IMR-90 (cell line): ENCODE results near the gene E4F1. TPM values are rescaled to one million over a fixed set of nuclear protein-coding genes. Genes with fewer than 3 reads are reported as not detected.
A peak's percentile ranks its signal among the peaks of the same experiment; 100 is the strongest.

Source experiments
- ATAC-seq: fragments of 200-7000 bp; cut with Tn5 transposase; 2 replicates; pipeline ENCODE4 v1.9.1; 2020; ENCODE audit warnings: low read depth, mild to moderate bottlenecking, moderate library complexity
- BruUV-seq: library from RNA; stranded (reverse); fragments of 400-500 nt; replicated peaks from 2 replicates; lab custom pipeline; 2021; lab: Mats Ljungman, UMichigan
- CTCF ChIA-PET: fragments of 300-600 bp; formaldehyde crosslinking; extraction: SDS; loops from one replicate; lab custom pipeline; 2021; ENCODE audit warnings: antibody characterized with exemption; lab: Yijun Ruan, JAX
- POLR2A ChIA-PET: fragments of 300-600 bp; sonication (Branson Sonifier 250); formaldehyde crosslinking; loops from one replicate; lab custom pipeline; 2022; ENCODE audit warnings: antibody characterized with exemption; ENCODE audit not compliant: unreplicated experiment; lab: Charles Lee
- DNase-seq: peaks from one replicate; pipeline ENCODE4 v3.0.0; 2013
- H2AFZ ChIP-seq: replicated peaks from 2 replicates; pipeline ENCODE3; 2013; ENCODE audit warnings: low read length, mild to moderate bottlenecking; ENCODE audit not compliant: poor library complexity
- H2AK5ac ChIP-seq: 2 replicates; pipeline ENCODE4 v1.6.1; 2013; ENCODE audit warnings: low read depth, low read length, inconsistent platforms
- H2AK9ac ChIP-seq: replicated peaks from 2 replicates; pipeline ENCODE3; 2013; ENCODE audit warnings: mild to moderate bottlenecking, low read depth, low read length, moderate library complexity; ENCODE audit not compliant: poor library complexity
- H2BK120ac ChIP-seq: 2 replicates; pipeline ENCODE4 v1.6.1; 2013; ENCODE audit warnings: low read depth, low read length, inconsistent platforms
- H2BK15ac ChIP-seq: 3 replicates; pipeline ENCODE4 v1.6.1; 2013; ENCODE audit warnings: low read depth, low read length, inconsistent platforms
- H2BK20ac ChIP-seq: 2 replicates; pipeline ENCODE4 v1.6.1; 2013; ENCODE audit warnings: low read depth, mild to moderate bottlenecking, inconsistent platforms, low read length, moderate library complexity
- H2BK5ac ChIP-seq: 2 replicates; pipeline ENCODE4 v1.6.1; 2013; ENCODE audit warnings: mild to moderate bottlenecking, low read depth, low read length, inconsistent platforms; ENCODE audit not compliant: poor library complexity, severe bottlenecking
- H3K14ac ChIP-seq: replicated peaks from 2 replicates; pipeline ENCODE4 v1.6.1; 2013; ENCODE audit warnings: low read depth, low read length, inconsistent platforms
- H3K18ac ChIP-seq: 2 replicates; pipeline ENCODE4 v1.6.1; 2013; ENCODE audit warnings: low read depth, low read length, control low read depth
- H3K23ac ChIP-seq: 2 replicates; pipeline ENCODE4 v1.6.1; 2013; ENCODE audit warnings: low read depth, low read length, inconsistent platforms
- H3K27ac ChIP-seq: 2 replicates; pipeline ENCODE4 v1.5.1; 2013; ENCODE audit warnings: mild to moderate bottlenecking, control low read depth, low read length; ENCODE audit not compliant: insufficient read depth
- H3K27me3 ChIP-seq: 2 replicates; pipeline ENCODE4 v1.6.1; 2013; ENCODE audit warnings: low read length; ENCODE audit not compliant: control insufficient read depth, insufficient read depth
- H3K36me3 ChIP-seq: 2 replicates; pipeline ENCODE4 v1.6.1; 2013; ENCODE audit warnings: low read length, mixed read lengths; ENCODE audit not compliant: control insufficient read depth, insufficient read depth
- H3K4ac ChIP-seq: 2 replicates; pipeline ENCODE4 v1.6.1; 2013; ENCODE audit warnings: low read depth, low read length, inconsistent platforms
- H3K4me1 ChIP-seq: 2 replicates; pipeline ENCODE4 v1.6.1; 2013; ENCODE audit warnings: low read length, mixed read lengths; ENCODE audit not compliant: control insufficient read depth, insufficient read depth
- H3K4me2 ChIP-seq: 2 replicates; pipeline ENCODE4 v1.6.1; 2013; ENCODE audit warnings: low read depth, mild to moderate bottlenecking, control low read depth, low read length, moderate library complexity
- H3K4me3 ChIP-seq: 2 replicates; pipeline ENCODE4 v1.5.1; 2013; ENCODE audit warnings: low read depth, mild to moderate bottlenecking, control low read depth, low read length, moderate library complexity; ENCODE audit not compliant: insufficient read depth
- H3K56ac ChIP-seq: 2 replicates; pipeline ENCODE4 v1.6.1; 2013; ENCODE audit warnings: low read length, inconsistent platforms; ENCODE audit not compliant: insufficient read depth; ENCODE audit errors: extremely low read depth
- H3K79me1 ChIP-seq, 2 experiments: 2 replicates each; pipeline ENCODE4 v1.6.1; 2013; ENCODE audit warnings: low read length in 2 of 2, inconsistent platforms in 1 of 2, low read depth in 1 of 2
- H3K9ac ChIP-seq: 2 replicates; pipeline ENCODE4 v1.6.1; 2013; ENCODE audit warnings: low read depth, low read length, control low read depth
- H3K9me1 ChIP-seq: 2 replicates; pipeline ENCODE4 v1.6.1; 2013; ENCODE audit warnings: low read length, inconsistent platforms; ENCODE audit not compliant: insufficient read depth
- H3K9me3 ChIP-seq: 2 replicates; pipeline ENCODE4 v1.6.1; 2013; ENCODE audit warnings: low read length; ENCODE audit not compliant: control insufficient read depth, insufficient read depth
- H4K20me1 ChIP-seq: 2 replicates; pipeline ENCODE4 v1.6.1; 2013; ENCODE audit warnings: low read length, inconsistent platforms; ENCODE audit not compliant: insufficient read depth
- H4K5ac ChIP-seq: 2 replicates; pipeline ENCODE4 v1.6.1; 2013; ENCODE audit warnings: mild to moderate bottlenecking, low read depth, low read length, control low read depth
- H4K8ac ChIP-seq, 2 experiments: 2 replicates each; pipeline ENCODE4 v1.6.1; 2013; ENCODE audit warnings: low read depth in 2 of 2, low read length in 2 of 2, control low read depth in 1 of 2, inconsistent platforms in 1 of 2
- H4K91ac ChIP-seq: 2 replicates; pipeline ENCODE4 v1.6.1; 2013; ENCODE audit warnings: low read depth, low read length, inconsistent platforms; ENCODE audit not compliant: insufficient read depth
- CEBPB ChIP-seq: IDR thresholded peaks from 2 replicates; pipeline ENCODE4 v1.6.1; 2012; ENCODE audit warnings: low read depth, low read length, improper control_type of control experiment
- CHD1 ChIP-seq: IDR thresholded peaks from 2 replicates; pipeline ENCODE4 v1.6.1; 2012; ENCODE audit warnings: low read depth, low read length, improper control_type of control experiment
- MAZ ChIP-seq: IDR thresholded peaks from 2 replicates; pipeline ENCODE4 v1.6.1; 2012; ENCODE audit warnings: low read depth, mild to moderate bottlenecking, low read length, improper control_type of control experiment, moderate library complexity, borderline replicate concordance
- RAD21 ChIP-seq: IDR thresholded peaks from 2 replicates; pipeline ENCODE4 v1.6.1; 2012; ENCODE audit warnings: low read length, improper control_type of control experiment
- RFX5 ChIP-seq: IDR thresholded peaks from 2 replicates; pipeline ENCODE4 v1.8.0; 2012; ENCODE audit warnings: low read depth, mild to moderate bottlenecking, low read length, moderate library complexity
- WGBS, 2 experiments: methylation state at CpG; one replicate each; pipeline versions ENCODE4 v1.1.5 to v1.1.7; 2013; ENCODE audit warnings: missing lambda C conversion rate in 2 of 2; ENCODE audit not compliant: insufficient read length in 1 of 2; ENCODE audit errors: extremely low coverage in 2 of 2; 5-methylcytosine and 5-hydroxymethylcytosine counted together
- dilution Hi-C: fragments of 300-500 bp; cut with HindIII; formaldehyde crosslinking; loops from one replicate; pipeline ENCODE4 v1.14.3; 2018; ENCODE audit warnings: low sequenced_read_pairs; ENCODE audit not compliant: unreplicated experiment
- in situ Hi-C: fragments of 300-500 bp; cut with MboI; formaldehyde crosslinking; loops from 3 replicates; pipeline ENCODE4 v1.14.3; 2019; ENCODE audit warnings: low sequenced_read_pairs, inconsistent platforms, mixed read lengths
- intact Hi-C: fragments of 100-400 bp; cut with micrococcal nuclease; formaldehyde crosslinking; loops from 2 replicates; pipeline ENCODE4 v1.10.0; 2022
- polyA plus RNA-seq, 3 experiments: library from polyadenylated mRNA; depleted of rRNA; stranded (reverse); fragments of >200 nt; gene quantifications; 2 replicates each; pipeline ENCODE4 v1.2.3, GENCODE V29; 2012; ENCODE audit warnings: low replicate concordance in 1 of 3
- total RNA-seq: library from RNA; depleted of rRNA; stranded (reverse); fragments of >200 nt; gene quantifications from 2 replicates; pipeline ENCODE4 v1.2.3, GENCODE V29; 2012
- TF ChIP-seq, protein P1 (sequence below): fragments of 150-350 bp; IDR thresholded peaks from 2 replicates; pipeline ENCODE4 v1.6.1; 2016; ENCODE audit warnings: low read depth, mild to moderate bottlenecking, low read length, moderate library complexity, borderline replicate concordance

E4F1 gene
- total and polyA plus RNA-seq, 2 of the 4 experiments (the other 2 are of a cell fraction) = 13.1 to 33.0 TPM

GRCh38 chr16:2210009-2210332 lies 13.4 kb upstream of the E4F1 start:
- TF ChIP-seq RFX5 (no peak), MAZ (no peak), CEBPB (no peak), RAD21 (no peak), CHD1 (no peak)
- TF ChIP-seq, protein P1, sequence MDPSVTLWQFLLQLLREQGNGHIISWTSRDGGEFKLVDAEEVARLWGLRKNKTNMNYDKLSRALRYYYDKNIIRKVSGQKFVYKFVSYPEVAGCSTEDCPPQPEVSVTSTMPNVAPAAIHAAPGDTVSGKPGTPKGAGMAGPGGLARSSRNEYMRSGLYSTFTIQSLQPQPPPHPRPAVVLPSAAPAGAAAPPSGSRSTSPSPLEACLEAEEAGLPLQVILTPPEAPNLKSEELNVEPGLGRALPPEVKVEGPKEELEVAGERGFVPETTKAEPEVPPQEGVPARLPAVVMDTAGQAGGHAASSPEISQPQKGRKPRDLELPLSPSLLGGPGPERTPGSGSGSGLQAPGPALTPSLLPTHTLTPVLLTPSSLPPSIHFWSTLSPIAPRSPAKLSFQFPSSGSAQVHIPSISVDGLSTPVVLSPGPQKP = no peak
- dilution Hi-C loops = no loop called here
- H3K9me3 ChIP-seq = no peaks in the 10 kb centered on the region
- in situ Hi-C loops = no loop called here
- ATAC-seq (no peak), DNase-seq (no peak)
- no peak overlapping the region for H4K5ac ChIP-seq
- ChIA-PET CTCF (no interaction called here), POLR2A (no interaction called here)
- H3K9me1 ChIP-seq = 0 out of 2 replicates have a peak, but pooled peaks cover 3% of the 10 kb centered on the region
- no peak overlapping the region for H3K23ac ChIP-seq
- H3K79me1 ChIP-seq = peaks cover 27 to 51% of the 10 kb centered on the region in 2 experiments
- H3K36me3 ChIP-seq = peaks cover 28% of the 10 kb centered on the region
- H4K8ac ChIP-seq = no peak overlapping the region
- BruUV-seq = no TSS peak
- H4K91ac ChIP-seq = no peak overlapping the region
- no peak overlapping the region for H3K56ac ChIP-seq
- no peak overlapping the region for H3K27ac ChIP-seq
- H4K20me1 ChIP-seq = peaks cover 16% of the 10 kb centered on the region
- no peak overlapping the region for H3K18ac ChIP-seq
- H3K4me2 ChIP-seq = no peak overlapping the region
- H3K4ac ChIP-seq = no peak overlapping the region
- intact Hi-C loops = no loop called here
- H3K27me3 ChIP-seq = no peaks in the 10 kb centered on the region
- no peak overlapping the region for H3K9ac ChIP-seq
- H2AK5ac ChIP-seq = no peak overlapping the region
- H3K4me3 ChIP-seq = no peak overlapping the region
- H2BK5ac ChIP-seq = no peak overlapping the region
- H2BK120ac ChIP-seq = no peak overlapping the region
- H2BK20ac ChIP-seq = no peak overlapping the region
- H3K14ac ChIP-seq = no peak overlapping the region
- H2BK15ac ChIP-seq = no peak overlapping the region
- 94% methylated on average over 10 of the region's 17 CpGs; no CpG with 5 or more reads in 1 of the 2 experiments for WGBS, 2 experiments
- H2AK9ac ChIP-seq = peak overlapping the region; percentile 72
- peaks cover 12% of the 10 kb centered on the region for H3K4me1 ChIP-seq
- H2AFZ ChIP-seq = no peak overlapping the region
